Liver (tissue), 9 donors: ENCODE results near the gene KIF3B. TPM values are rescaled to one million over a fixed set of nuclear protein-coding genes. Genes with fewer than 3 reads are reported as not detected.

Experiments
- DNase-seq: peaks from one replicate; pipeline ENCODE4 v3.0.0-alpha.2; 2017; ENCODE audit warnings: low spot score
- H3K27ac ChIP-seq, 2 donors: one replicate each; pipeline ENCODE4 v1.7.0; 2013; ENCODE audit warnings: inconsistent platforms in 2 of 2, low read length in 2 of 2, control low read depth in 1 of 2, low read depth in 1 of 2, mild to moderate bottlenecking in 1 of 2
- H3K27me3 ChIP-seq, 4 donors: one replicate each; pipeline versions ENCODE4 v1.6.1 to v1.7.0; 2013; ENCODE audit warnings: low read length in 3 of 4, inconsistent platforms in 1 of 4, mild to moderate bottlenecking in 1 of 4, moderate library complexity in 1 of 4; ENCODE audit not compliant: control insufficient read depth in 4 of 4, insufficient read depth in 4 of 4
- H3K36me3 ChIP-seq, 4 donors: one replicate each; pipeline versions ENCODE4 v1.6.1 to v1.7.0; 2013; ENCODE audit warnings: low read length in 3 of 4, mild to moderate bottlenecking in 3 of 4, low read depth in 1 of 4, moderate library complexity in 1 of 4; ENCODE audit not compliant: control insufficient read depth in 4 of 4, insufficient read depth in 3 of 4
- H3K4me1 ChIP-seq, 4 donors: one replicate each; pipeline versions ENCODE4 v1.6.1 to v1.7.0; 2013; ENCODE audit warnings: low read length in 3 of 4, mild to moderate bottlenecking in 3 of 4, moderate library complexity in 1 of 4; ENCODE audit not compliant: control insufficient read depth in 4 of 4, insufficient read depth in 4 of 4
- H3K4me3 ChIP-seq, 3 donors: one replicate each; pipeline versions ENCODE4 v1.6.1 to v1.7.0; 2013; ENCODE audit warnings: low read length in 3 of 3, control low read depth in 1 of 3, low read depth in 1 of 3, mild to moderate bottlenecking in 1 of 3
- H3K9ac ChIP-seq, 2 donors: one replicate each; pipeline ENCODE4 v1.7.0; 2013; ENCODE audit warnings: low read length in 2 of 2, mild to moderate bottlenecking in 2 of 2, moderate library complexity in 2 of 2, control low read depth in 1 of 2, low read depth in 1 of 2
- H3K9me3 ChIP-seq, 4 donors: one replicate each; pipeline versions ENCODE4 v1.6.1 to v1.7.0; 2013; ENCODE audit warnings: low read length in 3 of 4; ENCODE audit not compliant: control insufficient read depth in 4 of 4
- EGR1 ChIP-seq, 2 donors: IDR thresholded peaks; 2 replicates each; pipeline ENCODE4 v1.6.1; 2016 to 2018; ENCODE audit warnings: antibody characterized with exemption in 2 of 2, low read depth in 2 of 2
- FOXA1 ChIP-seq: IDR thresholded peaks from 2 replicates; pipeline ENCODE4 v1.6.1; 2016; ENCODE audit warnings: antibody characterized with exemption
- FOXA2 ChIP-seq: IDR thresholded peaks from 2 replicates; pipeline ENCODE4 v1.6.1; 2016; ENCODE audit warnings: antibody characterized with exemption
- GABPA ChIP-seq, 2 donors: IDR thresholded peaks in 1 of 2; conservative IDR thresholded peaks in 1 of 2; 2 replicates each; pipeline ENCODE4 v1.6.1; 2016; ENCODE audit warnings: antibody characterized with exemption in 2 of 2, mild to moderate bottlenecking in 1 of 2, moderate library complexity in 1 of 2
- HNF4A ChIP-seq, 2 donors: conservative IDR thresholded peaks; 2 replicates each; pipeline ENCODE4 v1.6.1; 2016; ENCODE audit warnings: antibody characterized with exemption in 2 of 2, mild to moderate bottlenecking in 2 of 2
- HNF4G ChIP-seq: IDR thresholded peaks from 2 replicates; pipeline ENCODE4 v1.6.1; 2016; ENCODE audit warnings: antibody characterized with exemption
- JUND ChIP-seq, 2 donors: IDR thresholded peaks; 2 replicates each; pipeline ENCODE4 v1.6.1; 2016; ENCODE audit warnings: antibody characterized with exemption in 2 of 2
- NR2F2 ChIP-seq: IDR thresholded peaks from 2 replicates; pipeline ENCODE4 v1.6.1; 2016; ENCODE audit warnings: antibody characterized with exemption
- RAD21 ChIP-seq, 2 donors: IDR thresholded peaks; 2 replicates each; pipeline ENCODE4 v1.6.1; 2016; ENCODE audit warnings: antibody characterized with exemption in 2 of 2, mild to moderate bottlenecking in 2 of 2
- RXRA ChIP-seq, 2 donors: IDR thresholded peaks; 2 replicates each; pipeline ENCODE4 v1.6.1; 2017 to 2018; ENCODE audit warnings: antibody characterized with exemption in 2 of 2, mild to moderate bottlenecking in 1 of 2
- SP1 ChIP-seq: IDR thresholded peaks from 2 replicates; pipeline ENCODE4 v1.6.1; 2018; ENCODE audit warnings: antibody characterized with exemption, mild to moderate bottlenecking
- TAF1 ChIP-seq: conservative IDR thresholded peaks from 2 replicates; pipeline ENCODE4 v1.6.1; 2016; ENCODE audit warnings: antibody characterized with exemption, mild to moderate bottlenecking
- YY1 ChIP-seq: IDR thresholded peaks from 2 replicates; pipeline ENCODE4 v1.6.1; 2016; ENCODE audit warnings: antibody characterized with exemption, mild to moderate bottlenecking
- WGBS: extraction: QIAGEN DNeasy Blood & Tissue Kit; methylation state at CpG from one replicate; pipeline ENCODE4 v1.1.7; 2013; 5-methylcytosine and 5-hydroxymethylcytosine counted together
- polyA plus RNA-seq, 2 donors: library from polyadenylated mRNA; stranded (reverse) in 1 of 2; unstranded in 1 of 2; fragments of 200-250 nt in 1 of 2; fragments of >200 nt in 1 of 2; fragmentation: Nextera tagmentation in 1 of 2; extraction: Ambion mirVana in 1 of 2; gene quantifications; one replicate each; pipeline versions ENCODE4 v1.2.1 to v1.2.3, GENCODE V29; 2013 to 2015
- total RNA-seq, 2 donors: library from RNA; depleted of rRNA; stranded (reverse); fragments of >200 nt; gene quantifications; one replicate each; pipeline ENCODE4 v1.2.3, GENCODE V29; 2014
- TF ChIP-seq, protein P1 (sequence below): fragments of 150-350 bp; IDR thresholded peaks from 2 replicates; pipeline ENCODE4 v1.5.1; 2017; ENCODE audit warnings: improper control_type of control experiment, low read depth, low read length; ENCODE audit not compliant: missing input control
- TF ChIP-seq, protein P2 (sequence below): IDR thresholded peaks from 2 replicates; pipeline ENCODE4 v1.6.1; 2016; ENCODE audit warnings: antibody characterized with exemption
- TF ChIP-seq, protein P3 (sequence below): IDR thresholded peaks from 2 replicates; pipeline ENCODE4 v1.6.1; 2016; ENCODE audit warnings: antibody characterized with exemption
- TF ChIP-seq, protein P4 (sequence below): IDR thresholded peaks from 2 replicates; pipeline ENCODE4 v1.6.1; 2016; ENCODE audit warnings: antibody characterized with exemption
- TF ChIP-seq, protein P5 (sequence below): IDR thresholded peaks from 2 replicates; pipeline ENCODE4 v1.6.1; 2016; ENCODE audit warnings: antibody characterized with exemption, mild to moderate bottlenecking
- donor health status: healthy.
- donor health status: healthy.
- donor health status: healthy.
- donor health status: healthy.
- donor health status: healthy.

Gene KIF3B
- total and polyA plus RNA-seq, 4 donors, result 8.3 to 24.2 (median 12.9) TPM

DNA sequence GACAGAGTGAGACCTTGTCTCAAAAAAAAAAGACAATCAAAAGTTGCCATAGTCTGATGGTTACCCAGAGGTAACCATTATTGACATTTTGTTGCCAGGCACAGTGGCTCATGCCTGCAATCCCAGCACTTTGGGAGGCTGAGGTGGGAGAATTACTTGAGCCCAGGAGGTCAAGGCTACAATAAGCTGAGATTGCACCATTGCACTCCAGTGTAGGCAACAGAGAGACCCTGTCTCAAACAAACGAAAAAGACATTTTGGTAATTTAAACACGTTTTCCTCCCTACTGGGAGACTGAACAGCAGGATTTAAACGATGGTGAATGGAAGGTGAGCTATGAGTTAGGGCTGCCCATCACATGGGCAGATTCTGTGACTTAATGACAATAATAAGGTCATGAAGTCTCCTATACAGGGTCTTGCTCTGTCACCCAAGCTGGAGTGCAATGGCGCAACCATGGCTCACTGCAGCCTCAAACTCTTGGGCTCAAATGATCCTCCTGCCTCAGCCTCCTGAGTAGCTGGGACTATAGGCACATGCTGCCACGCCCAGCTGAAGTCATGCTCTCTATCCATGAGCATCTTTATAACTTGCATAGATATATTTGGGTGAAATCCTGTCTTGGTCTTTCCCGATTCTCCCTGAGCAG lies 76.5 kb downstream of the KIF3B start:
- Histone ChIP-seq H3K9me3 (no peaks in the 10 kb centered on the region), H3K27ac (no peak overlapping the region), H3K4me1 (peaks cover 0 to 10% (median 4%) of the 10 kb centered on the region in 4 donors), H3K4me3 (no peak overlapping the region), H3K27me3 (no peaks in the 10 kb centered on the region), H3K36me3 (no peaks in the 10 kb centered on the region), H3K9ac (no peak overlapping the region)
- WGBS, result 93% methylated on average over 6 of the region's 6 CpGs
- TF ChIP-seq HNF4A (conservative IDR thresholded peaks at IDR 0.05) (no peak), EGR1 (IDR thresholded peaks at IDR 0.05; ENCODE audit: low read depth in 2 of 2) (no peak), RAD21 (IDR thresholded peaks at IDR 0.05) (no peak), RXRA (IDR thresholded peaks at IDR 0.05) (no peak), GABPA (IDR thresholded peaks at IDR 0.05 in 1 of 2, conservative IDR thresholded peaks at IDR 0.05 in 1 of 2) (no peak), FOXA1 (no peak), TAF1 (no peak), YY1 (no peak), HNF4G (no peak), NR2F2 (no peak), FOXA2 (no peak), SP1 (no peak), JUND (IDR thresholded peaks at IDR 0.05) (no peak)
- TF ChIP-seq, protein P1, sequence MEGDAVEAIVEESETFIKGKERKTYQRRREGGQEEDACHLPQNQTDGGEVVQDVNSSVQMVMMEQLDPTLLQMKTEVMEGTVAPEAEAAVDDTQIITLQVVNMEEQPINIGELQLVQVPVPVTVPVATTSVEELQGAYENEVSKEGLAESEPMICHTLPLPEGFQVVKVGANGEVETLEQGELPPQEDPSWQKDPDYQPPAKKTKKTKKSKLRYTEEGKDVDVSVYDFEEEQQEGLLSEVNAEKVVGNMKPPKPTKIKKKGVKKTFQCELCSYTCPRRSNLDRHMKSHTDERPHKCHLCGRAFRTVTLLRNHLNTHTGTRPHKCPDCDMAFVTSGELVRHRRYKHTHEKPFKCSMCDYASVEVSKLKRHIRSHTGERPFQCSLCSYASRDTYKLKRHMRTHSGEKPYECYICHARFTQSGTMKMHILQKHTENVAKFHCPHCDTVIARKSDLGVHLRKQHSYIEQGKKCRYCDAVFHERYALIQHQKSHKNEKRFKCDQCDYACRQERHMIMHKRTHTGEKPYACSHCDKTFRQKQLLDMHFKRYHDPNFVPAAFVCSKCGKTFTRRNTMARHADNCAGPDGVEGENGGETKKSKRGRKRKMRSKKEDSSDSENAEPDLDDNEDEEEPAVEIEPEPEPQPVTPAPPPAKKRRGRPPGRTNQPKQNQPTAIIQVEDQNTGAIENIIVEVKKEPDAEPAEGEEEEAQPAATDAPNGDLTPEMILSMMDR, result no peak
- TF ChIP-seq, protein P2, sequence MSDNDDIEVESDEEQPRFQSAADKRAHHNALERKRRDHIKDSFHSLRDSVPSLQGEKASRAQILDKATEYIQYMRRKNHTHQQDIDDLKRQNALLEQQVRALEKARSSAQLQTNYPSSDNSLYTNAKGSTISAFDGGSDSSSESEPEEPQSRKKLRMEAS, result no peak
- TF ChIP-seq, protein P3, sequence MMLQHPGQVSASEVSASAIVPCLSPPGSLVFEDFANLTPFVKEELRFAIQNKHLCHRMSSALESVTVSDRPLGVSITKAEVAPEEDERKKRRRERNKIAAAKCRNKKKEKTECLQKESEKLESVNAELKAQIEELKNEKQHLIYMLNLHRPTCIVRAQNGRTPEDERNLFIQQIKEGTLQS, result no peak
- TF ChIP-seq, protein P4, sequence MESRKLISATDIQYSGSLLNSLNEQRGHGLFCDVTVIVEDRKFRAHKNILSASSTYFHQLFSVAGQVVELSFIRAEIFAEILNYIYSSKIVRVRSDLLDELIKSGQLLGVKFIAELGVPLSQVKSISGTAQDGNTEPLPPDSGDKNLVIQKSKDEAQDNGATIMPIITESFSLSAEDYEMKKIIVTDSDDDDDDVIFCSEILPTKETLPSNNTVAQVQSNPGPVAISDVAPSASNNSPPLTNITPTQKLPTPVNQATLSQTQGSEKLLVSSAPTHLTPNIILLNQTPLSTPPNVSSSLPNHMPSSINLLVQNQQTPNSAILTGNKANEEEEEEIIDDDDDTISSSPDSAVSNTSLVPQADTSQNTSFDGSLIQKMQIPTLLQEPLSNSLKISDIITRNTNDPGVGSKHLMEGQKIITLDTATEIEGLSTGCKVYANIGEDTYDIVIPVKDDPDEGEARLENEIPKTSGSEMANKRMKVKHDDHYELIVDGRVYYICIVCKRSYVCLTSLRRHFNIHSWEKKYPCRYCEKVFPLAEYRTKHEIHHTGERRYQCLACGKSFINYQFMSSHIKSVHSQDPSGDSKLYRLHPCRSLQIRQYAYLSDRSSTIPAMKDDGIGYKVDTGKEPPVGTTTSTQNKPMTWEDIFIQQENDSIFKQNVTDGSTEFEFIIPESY, result no peak
- TF ChIP-seq, protein P5, sequence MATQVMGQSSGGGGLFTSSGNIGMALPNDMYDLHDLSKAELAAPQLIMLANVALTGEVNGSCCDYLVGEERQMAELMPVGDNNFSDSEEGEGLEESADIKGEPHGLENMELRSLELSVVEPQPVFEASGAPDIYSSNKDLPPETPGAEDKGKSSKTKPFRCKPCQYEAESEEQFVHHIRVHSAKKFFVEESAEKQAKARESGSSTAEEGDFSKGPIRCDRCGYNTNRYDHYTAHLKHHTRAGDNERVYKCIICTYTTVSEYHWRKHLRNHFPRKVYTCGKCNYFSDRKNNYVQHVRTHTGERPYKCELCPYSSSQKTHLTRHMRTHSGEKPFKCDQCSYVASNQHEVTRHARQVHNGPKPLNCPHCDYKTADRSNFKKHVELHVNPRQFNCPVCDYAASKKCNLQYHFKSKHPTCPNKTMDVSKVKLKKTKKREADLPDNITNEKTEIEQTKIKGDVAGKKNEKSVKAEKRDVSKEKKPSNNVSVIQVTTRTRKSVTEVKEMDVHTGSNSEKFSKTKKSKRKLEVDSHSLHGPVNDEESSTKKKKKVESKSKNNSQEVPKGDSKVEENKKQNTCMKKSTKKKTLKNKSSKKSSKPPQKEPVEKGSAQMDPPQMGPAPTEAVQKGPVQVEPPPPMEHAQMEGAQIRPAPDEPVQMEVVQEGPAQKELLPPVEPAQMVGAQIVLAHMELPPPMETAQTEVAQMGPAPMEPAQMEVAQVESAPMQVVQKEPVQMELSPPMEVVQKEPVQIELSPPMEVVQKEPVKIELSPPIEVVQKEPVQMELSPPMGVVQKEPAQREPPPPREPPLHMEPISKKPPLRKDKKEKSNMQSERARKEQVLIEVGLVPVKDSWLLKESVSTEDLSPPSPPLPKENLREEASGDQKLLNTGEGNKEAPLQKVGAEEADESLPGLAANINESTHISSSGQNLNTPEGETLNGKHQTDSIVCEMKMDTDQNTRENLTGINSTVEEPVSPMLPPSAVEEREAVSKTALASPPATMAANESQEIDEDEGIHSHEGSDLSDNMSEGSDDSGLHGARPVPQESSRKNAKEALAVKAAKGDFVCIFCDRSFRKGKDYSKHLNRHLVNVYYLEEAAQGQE, result no peak
- DNase-seq, result no peak
